Fibroblast of skin of abdomen (primary cell): ENCODE measurements around the gene IMP3. TPM values are rescaled to one million over a fixed set of nuclear protein-coding genes. Genes with fewer than 3 reads are reported as not detected.
"Not testable (repeated sequence)": the region's sequence is repeated elsewhere in the genome, so short reads cannot be mapped to it uniquely, and the experiment has no call there.

Source experiments
- DNase-seq: peaks from one replicate; pipeline ENCODE4 v3.0.0-alpha.2; 2013
- polyA plus RNA-seq, 2 experiments: library from polyadenylated mRNA; unstranded; fragments of 120-200 nt; gene quantifications; one replicate each; pipeline ENCODE4 v1.2.1, GENCODE V29; 2013; ENCODE audit not compliant: insufficient read length in 2 of 2

The IMP3 gene
- polyA plus RNA-seq (2013, experiment 1 of 2; ENCODE audit: insufficient read length): 29.8 TPM
- polyA plus RNA-seq (2013, experiment 2 of 2; ENCODE audit: insufficient read length): 31.3 TPM

- peak; percentile 97 for DNase-seq
Measured at GRCh38 chr15:75639709-75640482, at the start of gene IMP3. IMP3 (minus strand) TSS chr15:75640224; CDS start chr15:75640168, 56 bp downstream.

GRCh38 chr15:75689429-75689828 is 49.4 kb upstream of the IMP3 start:
- DNase-seq: not testable (repeated sequence)

- DNase-seq: no peak
Measured at GRCh38 chr15:75688831-75689230, 48.8 kb upstream of the IMP3 start.

GRCh38 chr15:75688278-75688557 is 48.2 kb upstream of the IMP3 start:
- no peak for DNase-seq

- no peak for DNase-seq
Measured at GRCh38 chr15:75687486-75688277, 47.7 kb upstream of the IMP3 start.

GRCh38 chr15:75686212-75686642 is 46.2 kb upstream of the IMP3 start:
- DNase-seq: peak; percentile 62

- DNase-seq: no peak
Measured at GRCh38 chr15:75685195-75685594, 45.2 kb upstream of the IMP3 start.

- DNase-seq: no peak
Measured at GRCh38 chr15:75684648-75685047, 44.6 kb upstream of the IMP3 start.

- peak; percentile 47 for DNase-seq
Measured at GRCh38 chr15:75683646-75684312, 43.8 kb upstream of the IMP3 start.

GRCh38 chr15:75682181-75683135 is 42.4 kb upstream of the IMP3 start:
- no peak for DNase-seq

GRCh38 chr15:75680007-75680789 is 40.2 kb upstream of the IMP3 start:
- DNase-seq: no peak

- DNase-seq: not testable (repeated sequence)
Measured at GRCh38 chr15:75678324-75678690, 38.3 kb upstream of the IMP3 start.

GRCh38 chr15:75677465-75678323 is 37.7 kb upstream of the IMP3 start:
- DNase-seq: no peak

- DNase-seq: no peak
Measured at GRCh38 chr15:75676688-75677464, 36.9 kb upstream of the IMP3 start.

- DNase-seq: no peak
Measured at GRCh38 chr15:75675579-75676404, 35.8 kb upstream of the IMP3 start.

- no peak for DNase-seq
Measured at GRCh38 chr15:75674366-75674765, 34.3 kb upstream of the IMP3 start.

GRCh38 chr15:75673426-75674235 is 33.6 kb upstream of the IMP3 start:
- DNase-seq: peak; percentile 75
